NCI-H1436 (cell line): ENCODE data around the gene ZNF771.
"Not testable (repeated sequence)": the region's sequence is repeated elsewhere in the genome, so short reads cannot be mapped to it uniquely, and the experiment has no call there.

Experiments used
- DNase-seq: peaks from one replicate; lab custom pipeline; 2025; lab: John Stamatoyannopoulos, UW

ZNF771 gene

DNA sequence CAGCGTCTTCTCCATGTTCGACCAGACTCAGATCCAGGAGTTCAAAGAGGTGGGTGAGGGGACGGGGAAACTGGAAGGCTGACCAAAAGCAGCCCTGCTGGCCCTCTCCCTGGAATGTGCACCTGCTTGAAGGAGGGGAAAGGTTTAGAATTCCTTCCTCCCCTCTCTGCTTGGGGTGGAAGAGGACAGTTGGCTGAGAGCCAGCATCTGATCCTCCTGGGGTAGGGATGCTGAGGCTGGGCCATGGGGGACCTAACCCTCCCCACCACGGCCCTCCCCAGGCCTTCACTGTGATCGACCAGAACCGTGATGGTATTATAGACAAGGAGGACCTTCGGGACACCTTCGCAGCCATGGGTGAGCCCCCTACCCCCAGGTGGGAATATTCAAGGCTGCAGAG is 31.5 kb upstream of the ZNF771 start:
- DNase-seq, result no peak

GRCh38 chr16:30376461-30376902 is 30.9 kb upstream of the ZNF771 start:
- no peak for DNase-seq

GRCh38 chr16:30377050-30377811 is 30.2 kb upstream of the ZNF771 start:
- DNase-seq, result no peak

DNA sequence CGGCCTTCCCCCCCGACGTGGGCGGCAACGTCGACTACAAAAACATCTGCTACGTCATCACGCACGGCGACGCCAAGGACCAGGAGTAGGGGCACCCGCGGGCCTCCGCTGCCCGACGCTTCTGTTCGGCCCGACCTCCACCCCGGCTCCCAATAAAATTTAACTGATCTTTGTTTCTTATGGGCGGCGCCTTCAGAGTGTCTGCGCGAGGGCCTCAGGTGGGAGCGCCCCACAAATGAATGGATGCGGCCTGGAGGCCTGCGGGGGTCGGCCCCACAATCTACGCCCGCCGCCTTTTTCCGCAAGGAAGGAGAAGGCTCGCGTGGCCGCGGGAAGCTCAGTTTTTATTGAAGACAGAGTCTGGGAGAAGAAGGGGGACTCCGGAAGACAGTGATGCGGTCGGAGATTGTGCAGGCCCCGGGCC is 29.6 kb upstream of the ZNF771 start:
- peak; percentile 89 for DNase-seq

- peak; percentile 98 for DNase-seq
Measured at GRCh38 chr16:30378236-30379157, 28.9 kb upstream of the ZNF771 start.

DNA sequence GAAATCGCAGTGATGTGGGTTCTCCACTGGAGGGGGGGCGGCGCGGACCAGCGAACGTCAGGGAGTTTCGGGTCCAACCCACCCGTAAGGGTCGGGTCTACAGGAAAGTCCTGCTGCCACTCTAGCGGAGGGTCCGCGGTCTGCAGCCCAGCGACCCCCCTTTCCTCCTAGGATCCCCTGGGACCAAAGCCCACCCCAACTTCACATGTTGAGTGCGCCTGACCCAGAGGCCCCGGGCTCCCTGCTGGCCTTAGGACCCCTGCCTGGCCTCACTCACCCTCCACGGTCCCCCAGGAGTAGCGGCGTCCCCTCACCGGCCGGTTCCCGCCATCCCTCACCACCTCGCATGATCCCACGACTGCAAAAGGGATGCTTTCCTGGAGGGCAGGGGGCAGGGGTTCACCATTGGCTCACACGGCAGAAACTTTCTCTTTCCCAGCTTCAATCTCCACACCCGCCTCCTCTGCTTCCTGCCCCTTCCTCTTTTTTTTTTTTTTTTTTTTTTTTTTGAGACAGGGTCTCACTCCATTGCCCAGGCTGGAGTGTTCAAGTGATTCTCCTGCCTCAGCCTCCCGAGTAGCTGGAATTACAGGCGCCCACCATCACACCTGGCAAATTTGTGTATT is 28.1 kb upstream of the ZNF771 start:
- DNase-seq, result no peak

GRCh38 chr16:30380072-30380802 is 27.2 kb upstream of the ZNF771 start:
- DNase-seq, result no peak

- DNase-seq, result no peak
Measured at GRCh38 chr16:30380803-30381208, 26.6 kb upstream of the ZNF771 start.

DNA sequence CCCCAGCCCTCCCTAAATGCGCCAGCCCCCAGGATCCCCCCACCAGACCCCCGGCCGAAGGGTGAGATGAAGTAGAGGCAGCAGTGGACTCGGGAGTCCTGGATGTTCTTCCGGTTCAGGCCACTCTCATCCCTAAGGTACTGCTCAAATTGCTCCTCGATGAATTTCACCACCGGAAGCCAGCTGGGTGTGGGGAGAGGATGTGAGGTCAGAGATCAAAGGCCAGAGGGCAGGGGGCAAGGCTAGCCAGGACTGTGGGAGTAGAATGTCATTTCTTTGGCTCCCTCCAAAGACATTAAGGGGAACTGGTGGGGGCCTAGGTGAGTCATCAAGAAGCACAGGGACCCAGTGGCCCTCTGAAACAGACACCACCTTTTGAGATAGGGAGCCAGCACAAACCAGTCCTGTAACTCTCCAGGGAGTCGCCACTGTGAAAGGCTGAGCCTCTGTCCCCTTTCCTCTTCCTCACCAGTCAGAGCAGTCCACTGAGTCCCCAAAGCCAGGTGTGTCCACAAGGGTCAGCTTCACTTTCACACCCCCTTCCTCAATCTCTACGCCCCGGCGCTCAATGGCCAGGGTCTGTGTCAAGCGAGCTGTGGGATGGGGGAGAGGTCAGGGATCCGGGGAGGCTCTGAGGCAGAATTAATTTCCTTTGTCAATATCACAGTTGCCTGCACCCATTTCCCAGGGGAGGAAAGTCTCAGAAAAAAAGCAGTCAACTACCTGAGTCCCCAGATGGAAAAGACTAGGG is 25.9 kb upstream of the ZNF771 start:
- no peak for DNase-seq

- peak; percentile 59 for DNase-seq
Measured at GRCh38 chr16:30382111-30382881, 25.1 kb upstream of the ZNF771 start, which contains the start of gene SEPTIN1. TSS of gene SEPTIN1 (minus strand) at chr16:30382561. CDS start at chr16:30382542, 19 bp downstream.

- DNase-seq, result no peak
Measured at GRCh38 chr16:30383521-30383920, 23.9 kb upstream of the ZNF771 start.

DNA sequence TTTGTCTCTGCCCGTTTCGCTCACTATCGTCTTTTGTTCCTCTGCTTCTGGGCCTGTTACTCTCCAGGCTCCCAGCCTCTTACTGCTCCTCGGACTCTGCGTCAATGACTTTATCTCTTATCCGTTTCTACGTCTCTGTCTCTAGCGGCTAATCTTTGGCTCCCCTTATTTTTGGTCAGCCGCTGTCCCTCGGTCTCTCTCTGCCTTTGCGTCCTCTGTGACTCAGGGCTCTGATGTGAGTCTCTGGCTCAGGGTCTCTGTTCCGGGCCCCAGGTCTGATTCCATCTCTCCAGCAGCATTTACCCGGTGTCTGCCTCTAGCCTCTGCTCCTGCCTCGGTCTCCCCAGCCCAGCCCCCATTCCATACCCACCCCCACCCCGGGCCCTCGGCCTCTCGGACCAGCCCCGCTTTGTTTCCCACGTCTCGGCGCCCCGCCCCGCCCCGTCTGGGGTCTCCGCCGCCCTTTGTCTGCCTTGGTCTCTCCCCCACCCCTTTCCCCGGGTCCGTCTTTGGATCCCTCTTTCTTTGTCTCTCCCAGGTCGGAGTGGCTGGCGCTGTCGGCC is 12.7 kb upstream of the ZNF771 start:
- peak; percentile 42 for DNase-seq

DNA sequence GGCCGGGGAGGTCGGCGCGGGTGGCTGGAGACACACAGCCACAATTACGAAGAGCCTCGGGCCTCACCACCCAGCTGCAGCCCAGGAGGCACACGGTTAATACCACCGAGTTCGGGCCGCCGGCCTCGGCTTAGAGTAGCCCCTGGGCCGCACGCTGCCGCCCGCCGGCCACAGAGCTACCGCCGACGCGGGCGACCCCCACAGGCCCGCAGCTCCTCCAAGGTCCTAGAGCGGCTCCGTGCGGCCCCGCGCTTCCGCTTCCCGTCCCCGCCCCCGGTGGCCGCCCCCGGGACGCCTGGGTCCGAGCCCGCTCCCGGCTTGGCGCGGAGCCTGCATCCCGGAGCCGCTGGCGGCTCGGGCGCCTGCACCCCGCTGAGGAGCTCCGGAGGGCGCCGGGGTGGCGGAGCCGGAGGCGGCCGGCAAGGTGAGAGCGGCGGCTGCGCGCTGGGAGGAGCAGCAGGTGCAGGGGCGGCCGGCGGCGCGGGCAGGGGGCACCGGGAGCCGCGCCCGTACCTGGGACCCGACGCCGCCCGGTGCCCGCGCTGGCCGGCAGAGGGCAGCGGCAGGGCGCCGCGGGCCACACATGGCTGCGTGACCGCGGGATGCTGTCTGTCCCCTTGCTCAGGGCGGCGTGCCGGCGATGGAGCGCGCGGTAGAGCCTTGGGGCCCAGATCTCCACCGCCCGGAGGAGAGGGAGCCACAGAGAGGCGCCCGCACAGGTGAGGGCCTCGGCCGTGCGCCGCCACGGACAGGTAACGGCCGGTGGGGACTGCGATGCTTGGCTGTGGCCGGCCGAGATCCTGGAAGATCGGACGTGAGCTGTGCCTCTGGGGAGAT is 12.0 kb upstream of the ZNF771 start, which contains the start of gene ZNF48:
Gene ZNF48 (plus strand): TSS at position 266 of the 837 bp plus-strand sequence. CDS start 375 bp downstream, at position 641.
- DNase-seq, result peak; percentile 84

GRCh38 chr16:30395992-30396585 is 11.3 kb upstream of the ZNF771 start:
- DNase-seq, result no peak

DNA sequence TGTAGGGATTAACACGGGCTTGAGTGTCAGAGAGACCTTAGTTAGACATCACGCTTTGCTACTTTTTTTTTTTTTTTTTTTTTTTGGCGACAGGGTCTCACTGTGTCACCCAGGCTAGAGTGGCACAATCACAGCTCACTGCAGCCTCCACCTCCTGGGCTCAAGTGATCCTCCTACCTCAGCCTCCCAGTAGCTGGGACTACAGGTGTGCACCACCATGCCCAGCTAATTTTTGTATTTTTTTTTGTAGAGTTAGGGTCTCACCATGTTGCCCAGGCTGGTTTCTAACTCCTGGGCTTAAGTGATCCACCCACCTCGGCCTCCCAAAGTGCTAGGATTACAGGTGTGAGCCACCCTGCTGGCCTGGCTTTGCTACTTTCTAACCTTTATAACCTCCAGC is 10.8 kb upstream of the ZNF771 start:
- not testable (repeated sequence) for DNase-seq

- DNase-seq, result no peak
Measured at GRCh38 chr16:30397056-30397455, 10.3 kb upstream of the ZNF771 start.

DNA sequence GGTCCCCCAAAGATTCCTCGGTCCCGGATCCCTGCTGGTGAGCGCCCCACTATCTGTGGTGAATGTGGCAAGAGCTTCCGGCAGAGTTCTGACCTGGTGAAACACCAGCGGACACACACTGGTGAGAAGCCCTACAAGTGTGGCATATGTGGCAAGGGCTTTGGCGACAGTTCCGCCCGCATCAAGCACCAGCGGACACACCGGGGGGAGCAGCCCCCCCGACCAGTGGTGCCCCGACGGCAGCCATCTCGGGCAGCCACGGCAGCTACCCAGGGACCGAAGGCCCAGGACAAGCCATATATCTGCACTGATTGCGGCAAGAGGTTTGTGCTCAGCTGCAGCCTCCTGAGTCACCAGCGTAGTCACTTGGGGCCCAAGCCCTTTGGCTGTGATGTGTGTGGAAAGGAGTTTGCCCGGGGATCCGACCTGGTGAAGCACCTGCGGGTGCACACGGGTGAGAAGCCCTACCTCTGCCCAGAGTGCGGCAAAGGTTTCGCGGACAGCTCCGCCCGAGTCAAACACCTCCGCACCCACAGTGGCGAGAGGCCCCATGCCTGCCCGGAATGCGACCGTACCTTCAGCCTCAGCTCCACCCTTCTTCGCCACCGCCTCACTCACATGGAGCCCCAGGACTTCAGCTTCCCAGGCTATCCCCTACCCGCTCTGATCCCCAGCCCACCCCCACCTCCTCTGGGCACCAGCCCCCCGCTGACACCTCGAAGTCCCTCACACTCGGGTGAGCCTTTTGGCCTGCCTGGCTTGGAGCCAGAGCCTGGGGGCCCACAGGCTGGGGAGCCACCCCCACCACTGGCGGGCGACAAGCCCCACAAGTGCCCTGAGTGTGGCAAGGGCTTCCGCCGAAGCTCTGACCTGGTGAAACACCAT is 9.4 kb upstream of the ZNF771 start:
- no peak for DNase-seq
